HL-60/S4 treated with retinoic acid at 250 ng/mL for 4 days and 3 days (cell line): ENCODE measurements around the gene CACNG7.

Experiments
- in situ Hi-C: fragments of 300-500 bp; cut with MboI; formaldehyde crosslinking; loops from 2 replicates; pipeline ENCODE4 v1.7.0; 2022; ENCODE audit warnings: low sequenced_read_pairs

CACNG7 gene

GRCh38 chr19:53904909-53905308 is 4.2 kb upstream of the CACNG7 start:
- in situ Hi-C loops, result no loop called here

GRCh38 chr19:53905787-53906186 is 3.3 kb upstream of the CACNG7 start:
- in situ Hi-C loops, result no loop called here

- in situ Hi-C loops, result no loop called here
Observed at GRCh38 chr19:53906211-53907192, 2.6 kb upstream of the CACNG7 start.

- in situ Hi-C loops, result no loop called here
Observed at GRCh38 chr19:53907193-53907581, 1.9 kb upstream of the CACNG7 start.

GRCh38 chr19:53907690-53908089 is 1.4 kb upstream of the CACNG7 start:
- in situ Hi-C loops, result no loop called here

GRCh38 chr19:53908106-53908934 is 758 bp upstream of the CACNG7 start:
- in situ Hi-C loops, result no loop called here

- in situ Hi-C loops, result no loop called here
Observed at GRCh38 chr19:53909471-53910169, 542 bp downstream of the CACNG7 start.

GRCh38 chr19:53910170-53910518 is 1.1 kb downstream of the CACNG7 start:
- in situ Hi-C loops, result no loop called here

GRCh38 chr19:53912653-53913052 is 3.6 kb downstream of the CACNG7 start:
- in situ Hi-C loops, result no loop called here

- in situ Hi-C loops, result no loop called here
Observed at GRCh38 chr19:53915000-53915399, 5.9 kb downstream of the CACNG7 start.

GRCh38 chr19:53916004-53916403 is 6.9 kb downstream of the CACNG7 start:
- in situ Hi-C loops, result no loop called here

- in situ Hi-C loops, result no loop called here
Observed at GRCh38 chr19:53917356-53917755, 8.3 kb downstream of the CACNG7 start.

GRCh38 chr19:53927739-53928138 is 18.7 kb downstream of the CACNG7 start:
- in situ Hi-C loops, result no loop called here

- in situ Hi-C loops, result no loop called here
Observed at GRCh38 chr19:53936029-53936428, 27.0 kb downstream of the CACNG7 start.

- in situ Hi-C loops, result no loop called here
Observed at GRCh38 chr19:53942001-53942786, 33.1 kb downstream of the CACNG7 start.

- in situ Hi-C loops, result no loop called here
Observed at GRCh38 chr19:53944416-53944815, 35.3 kb downstream of the CACNG7 start.

GRCh38 chr19:53944933-53945332 is 35.9 kb downstream of the CACNG7 start:
- in situ Hi-C loops, result no loop called here

- in situ Hi-C loops, result no loop called here
Observed at GRCh38 chr19:53945441-53945840, 36.4 kb downstream of the CACNG7 start.

GRCh38 chr19:53945998-53946397 is 36.9 kb downstream of the CACNG7 start:
- in situ Hi-C loops, result no loop called here

GRCh38 chr19:53947624-53948023 is 38.5 kb downstream of the CACNG7 start:
- in situ Hi-C loops, result no loop called here
